GM21381 (cell line): ENCODE data around the gene SLC26A9.
"Not testable (repeated sequence)": the region's sequence is repeated elsewhere in the genome, so short reads cannot be mapped to it uniquely, and the experiment has no call there.

Experiments used
- ATAC-seq: cut with Tn5 transposase; IDR thresholded peaks from one replicate; pipeline ENCODE4 v1.9.1; 2021; ENCODE audit warnings: mild to moderate bottlenecking, moderate library complexity; ENCODE audit not compliant: unreplicated experiment

SLC26A9 gene

DNA sequence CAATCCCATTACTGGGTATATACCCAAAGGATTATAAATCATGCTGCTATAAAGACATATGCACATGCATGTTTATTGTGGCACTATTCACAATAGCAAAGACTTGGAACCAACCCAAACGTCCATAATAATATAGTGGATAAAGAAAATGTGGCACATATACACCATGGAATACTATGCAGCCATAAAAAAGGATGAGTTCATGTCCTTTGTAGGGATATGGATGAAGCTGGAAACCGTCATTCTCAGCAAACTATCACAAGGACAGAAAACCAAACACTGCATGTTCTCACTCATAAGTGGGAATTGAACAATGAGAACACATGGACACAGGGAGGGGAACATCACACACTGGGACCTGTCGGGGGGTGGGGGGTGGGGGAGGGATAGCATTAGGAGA lies 38.2 kb downstream of the SLC26A9 start:
- ATAC-seq, result not testable (repeated sequence)

- ATAC-seq, result no peak
Observed at GRCh38 chr1:205896351-205896750, 46.9 kb downstream of the SLC26A9 start.

DNA sequence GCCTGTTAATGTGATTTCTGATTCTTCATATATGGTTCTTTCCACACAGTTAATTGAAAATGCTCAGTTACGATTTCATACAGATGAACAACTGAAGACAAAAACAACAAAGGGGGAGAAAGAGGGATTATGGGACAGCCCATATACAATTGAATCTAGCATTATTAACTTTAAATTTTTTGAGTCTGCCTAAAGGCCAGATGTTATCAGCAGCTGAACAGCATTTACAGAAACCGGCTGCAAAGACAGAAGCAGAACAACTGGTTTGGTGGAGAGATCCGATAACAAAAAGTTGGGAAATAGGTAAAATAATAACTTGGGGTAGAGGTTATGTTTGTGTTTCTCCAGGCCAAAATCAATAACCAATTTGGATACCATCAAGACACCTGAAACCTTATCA lies 49.1 kb downstream of the SLC26A9 start:
- not testable (repeated sequence) for ATAC-seq

- ATAC-seq, result not testable (repeated sequence)
Observed at GRCh38 chr1:205892175-205892574, 51.1 kb downstream of the SLC26A9 start.

GRCh38 chr1:205891481-205891880 lies 51.8 kb downstream of the SLC26A9 start:
- not testable (repeated sequence) for ATAC-seq

DNA sequence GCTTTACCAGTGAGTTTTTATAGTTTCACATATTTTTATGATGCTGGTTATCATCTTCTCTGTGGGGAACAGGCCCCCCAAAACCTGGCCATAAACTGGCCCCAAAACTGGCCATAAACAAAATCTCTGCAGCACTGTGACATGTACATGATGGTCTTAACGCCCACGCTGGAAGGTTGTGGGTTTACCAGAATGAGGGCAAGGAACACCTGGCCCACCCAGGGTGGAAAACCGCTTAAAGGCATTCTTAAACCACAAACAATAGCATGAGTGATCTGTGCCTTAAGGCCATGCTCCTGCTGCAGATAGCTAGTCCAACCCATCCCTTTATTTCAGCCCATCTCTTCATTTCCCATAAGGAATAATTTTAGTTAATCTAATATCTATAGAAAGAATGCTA lies 52.6 kb downstream of the SLC26A9 start:
- ATAC-seq, result not testable (repeated sequence)

GRCh38 chr1:205889706-205890105 lies 53.5 kb downstream of the SLC26A9 start:
- not testable (repeated sequence) for ATAC-seq

DNA sequence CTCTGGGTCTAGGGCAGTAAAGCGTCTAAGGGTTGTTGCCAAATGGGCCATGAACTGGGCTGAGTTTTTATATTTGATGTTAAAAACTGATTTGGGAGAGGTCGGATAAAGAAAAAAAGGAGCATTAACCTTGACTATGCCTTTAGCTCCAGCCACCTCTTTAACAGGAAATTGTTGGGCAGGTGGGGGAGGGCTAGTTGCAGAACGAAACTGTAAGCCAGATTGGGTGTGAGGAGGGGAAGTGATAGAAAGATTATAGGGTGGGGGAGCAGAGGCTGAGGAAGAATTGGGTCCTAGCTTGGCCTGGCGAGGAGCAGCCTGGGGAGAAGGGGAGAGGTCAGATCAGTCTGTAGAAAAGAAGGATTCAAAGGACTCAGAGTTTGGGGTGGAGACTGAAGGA lies 54.2 kb downstream of the SLC26A9 start:
- not testable (repeated sequence) for ATAC-seq

- no peak for ATAC-seq
Observed at GRCh38 chr1:205883792-205884191, 59.5 kb downstream of the SLC26A9 start.

DNA sequence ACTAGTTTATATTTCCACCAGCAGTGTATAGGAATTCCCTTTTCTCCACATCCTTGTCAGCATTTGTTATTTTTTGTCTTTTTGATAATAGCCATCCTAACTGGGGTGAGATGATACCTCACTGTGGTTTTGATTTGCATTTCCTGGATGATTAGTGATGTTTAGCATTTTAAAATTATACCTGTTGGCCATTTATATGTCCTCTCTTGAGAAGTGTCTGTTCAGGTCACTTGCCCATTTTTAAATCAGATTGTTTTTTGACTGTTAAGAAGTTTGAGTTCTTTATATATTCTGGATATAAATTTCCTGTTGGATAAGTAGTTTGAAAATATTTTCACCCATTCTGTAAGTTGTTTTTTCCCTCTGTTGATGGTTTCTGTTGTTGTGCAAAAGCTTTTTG lies 62.3 kb downstream of the SLC26A9 start:
- ATAC-seq, result no peak

DNA sequence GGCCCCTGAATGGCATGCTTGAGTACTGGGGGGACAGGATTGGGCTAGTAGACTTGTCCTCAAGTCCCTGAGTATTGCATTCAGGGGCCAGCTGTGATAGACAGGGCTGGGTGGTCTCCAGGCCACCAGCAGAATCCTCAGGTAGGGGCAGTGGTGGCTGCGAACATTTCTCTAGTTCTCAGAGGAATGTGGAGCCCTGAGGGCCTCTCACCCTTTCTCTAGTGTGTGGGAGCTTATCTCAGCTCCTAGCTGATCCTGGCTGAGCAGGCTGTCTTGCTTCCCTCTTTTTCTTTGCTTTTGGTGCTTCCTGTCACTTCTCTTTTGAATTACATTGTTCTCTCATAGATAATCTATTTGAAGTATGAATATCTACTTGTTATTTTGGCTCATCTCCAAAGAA lies 63.3 kb downstream of the SLC26A9 start:
- no peak for ATAC-seq

DNA sequence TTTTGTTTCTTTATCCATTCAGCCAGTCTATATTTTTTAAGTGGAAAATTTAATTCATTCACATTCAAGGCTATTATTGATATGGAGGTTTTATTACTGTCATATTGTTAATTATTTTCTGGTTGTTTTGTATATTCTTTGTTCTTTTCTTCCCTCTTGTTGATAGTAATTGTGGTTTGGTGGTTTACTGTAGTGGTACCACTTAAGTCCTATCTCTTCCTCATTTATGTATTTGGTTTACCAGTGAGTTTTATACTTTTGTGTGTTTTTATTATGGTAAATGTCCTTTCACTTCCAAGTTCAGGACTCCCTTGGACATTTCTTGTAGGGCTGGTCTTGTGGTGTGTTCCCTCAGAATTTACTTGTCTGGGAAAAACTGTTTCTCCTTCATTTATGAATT lies 65.2 kb downstream of the SLC26A9 start:
- no peak for ATAC-seq

DNA sequence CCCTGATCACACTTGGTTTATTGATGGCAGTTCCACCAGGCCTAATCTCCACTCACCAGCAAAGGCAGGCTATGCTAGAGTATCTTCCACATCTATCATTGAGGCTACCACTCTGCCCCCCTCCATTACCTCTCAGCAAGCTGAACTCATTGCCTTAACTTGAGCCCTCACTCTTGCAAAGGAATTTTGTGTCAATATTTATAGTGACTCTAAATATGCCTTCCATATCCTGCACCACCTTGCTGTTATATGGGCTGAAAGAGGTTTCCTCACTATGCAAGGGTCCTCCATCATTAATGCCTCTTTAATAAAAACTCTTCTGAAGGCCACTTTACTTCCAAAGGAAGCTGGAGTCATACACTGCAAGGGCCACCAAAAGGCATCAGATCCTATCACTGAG lies 70.1 kb downstream of the SLC26A9 start:
- ATAC-seq, result not testable (repeated sequence)

GRCh38 chr1:205870236-205870635 lies 73.0 kb downstream of the SLC26A9 start:
- ATAC-seq, result no peak
